ENCODE data around the gene NOL11.
A peak's percentile ranks its signal among the peaks of the same experiment; 100 is the strongest.

Gene NOL11

DNA sequence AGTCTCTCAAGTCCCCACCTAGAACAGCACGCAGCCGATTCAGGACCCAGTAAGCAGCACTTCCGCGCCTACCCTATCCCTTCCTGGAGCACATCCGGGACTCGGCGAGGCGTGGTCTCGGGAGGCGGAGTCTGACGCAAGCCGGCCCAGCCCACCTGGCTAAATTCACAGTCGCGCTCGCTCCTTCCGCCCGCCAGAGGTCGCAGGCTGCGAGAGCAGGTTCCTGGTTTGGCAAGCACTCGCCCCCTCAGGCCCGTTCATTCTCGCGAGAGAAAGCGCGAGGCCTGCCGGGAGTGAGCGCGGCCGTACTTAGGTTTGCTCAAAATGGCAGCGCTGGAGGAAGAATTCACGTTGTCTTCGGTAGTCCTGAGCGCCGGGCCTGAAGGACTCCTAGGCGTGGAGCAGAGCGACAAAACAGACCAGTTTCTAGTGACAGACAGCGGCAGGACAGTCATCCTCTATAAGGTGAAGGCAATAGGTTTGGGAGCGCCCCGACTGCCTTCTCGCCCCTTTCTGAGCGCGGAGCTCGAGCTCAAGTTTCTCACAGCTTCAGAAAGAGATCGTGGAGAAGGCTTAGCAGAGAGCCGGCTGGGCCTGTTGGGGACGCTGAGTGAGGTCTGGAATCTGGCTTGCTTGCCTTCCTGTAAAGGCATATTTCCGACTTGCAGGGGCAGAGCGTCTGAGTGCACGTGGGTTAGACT, at the start of gene NOL11:
Gene NOL11 (plus strand): TSS at position 313 of the 701 bp plus-strand sequence. CDS start 12 bp downstream, at position 325.
- TF ChIP-seq, protein P1, sequence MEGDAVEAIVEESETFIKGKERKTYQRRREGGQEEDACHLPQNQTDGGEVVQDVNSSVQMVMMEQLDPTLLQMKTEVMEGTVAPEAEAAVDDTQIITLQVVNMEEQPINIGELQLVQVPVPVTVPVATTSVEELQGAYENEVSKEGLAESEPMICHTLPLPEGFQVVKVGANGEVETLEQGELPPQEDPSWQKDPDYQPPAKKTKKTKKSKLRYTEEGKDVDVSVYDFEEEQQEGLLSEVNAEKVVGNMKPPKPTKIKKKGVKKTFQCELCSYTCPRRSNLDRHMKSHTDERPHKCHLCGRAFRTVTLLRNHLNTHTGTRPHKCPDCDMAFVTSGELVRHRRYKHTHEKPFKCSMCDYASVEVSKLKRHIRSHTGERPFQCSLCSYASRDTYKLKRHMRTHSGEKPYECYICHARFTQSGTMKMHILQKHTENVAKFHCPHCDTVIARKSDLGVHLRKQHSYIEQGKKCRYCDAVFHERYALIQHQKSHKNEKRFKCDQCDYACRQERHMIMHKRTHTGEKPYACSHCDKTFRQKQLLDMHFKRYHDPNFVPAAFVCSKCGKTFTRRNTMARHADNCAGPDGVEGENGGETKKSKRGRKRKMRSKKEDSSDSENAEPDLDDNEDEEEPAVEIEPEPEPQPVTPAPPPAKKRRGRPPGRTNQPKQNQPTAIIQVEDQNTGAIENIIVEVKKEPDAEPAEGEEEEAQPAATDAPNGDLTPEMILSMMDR (IDR thresholded peaks at IDR 0.05; ENCODE audit: insufficient read depth, low read depth, low read length, missing control alignments), result peak; percentile 91
- peak; percentile 100 for DNase-seq (ENCODE audit: low read depth)

GRCh38 chr17:67671493-67671892, 46.2 kb upstream of the NOL11 start:
- TF ChIP-seq, protein P1 (IDR thresholded peaks at IDR 0.05; ENCODE audit: insufficient read depth, low read depth, low read length, missing control alignments), result no peak
- DNase-seq (ENCODE audit: low read depth), result no peak
- no peak overlapping the region for H3K4me3 ChIP-seq (ENCODE audit: low read depth, low read length)

More for the DNA sequence above, at the start of gene NOL11:
- peak within 1 kb of the TSS; percentile 90 for H3K4me3 ChIP-seq (ENCODE audit: low read depth, low read length)

DNA sequence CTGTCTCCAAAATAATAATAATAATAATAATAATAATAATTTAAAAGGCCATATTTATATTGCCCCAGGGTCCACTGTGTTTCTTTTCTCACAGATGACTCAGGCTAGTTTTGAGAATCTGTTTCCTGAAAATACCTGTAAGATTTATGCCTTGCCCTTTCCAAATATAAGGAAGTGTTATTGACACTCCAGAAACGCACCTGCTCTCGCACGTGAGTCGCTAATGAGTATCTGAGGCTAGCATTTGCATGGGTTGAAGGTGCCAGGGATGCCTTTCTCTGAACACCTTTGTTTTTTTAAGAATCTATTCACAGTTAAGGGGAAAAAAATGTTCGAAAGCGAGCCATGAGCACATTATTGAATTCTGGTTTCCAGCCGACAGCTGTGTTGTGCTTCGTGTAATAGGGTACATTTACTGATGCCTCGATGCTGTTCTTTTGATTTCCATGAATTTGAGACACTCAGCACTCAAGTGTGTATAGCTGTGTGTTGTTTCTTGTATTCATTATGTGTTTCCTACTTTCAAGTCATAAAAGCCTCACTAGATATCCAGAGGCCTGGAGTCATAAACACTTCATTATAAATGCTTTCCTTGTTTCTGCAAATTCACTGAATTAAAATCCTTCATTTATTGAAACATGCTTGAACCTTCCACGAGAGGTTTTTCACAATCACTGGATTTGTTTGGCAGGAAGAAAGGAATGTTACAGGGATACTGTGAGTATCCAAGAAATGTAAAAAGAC, 45.0 kb upstream of the NOL11 start:
- no peak for DNase-seq (ENCODE audit: low read depth)
- no peak overlapping the region for H3K4me3 ChIP-seq (ENCODE audit: low read depth, low read length)
- TF ChIP-seq, protein P1 (IDR thresholded peaks at IDR 0.05; ENCODE audit: insufficient read depth, low read depth, low read length, missing control alignments), result no peak

DNA sequence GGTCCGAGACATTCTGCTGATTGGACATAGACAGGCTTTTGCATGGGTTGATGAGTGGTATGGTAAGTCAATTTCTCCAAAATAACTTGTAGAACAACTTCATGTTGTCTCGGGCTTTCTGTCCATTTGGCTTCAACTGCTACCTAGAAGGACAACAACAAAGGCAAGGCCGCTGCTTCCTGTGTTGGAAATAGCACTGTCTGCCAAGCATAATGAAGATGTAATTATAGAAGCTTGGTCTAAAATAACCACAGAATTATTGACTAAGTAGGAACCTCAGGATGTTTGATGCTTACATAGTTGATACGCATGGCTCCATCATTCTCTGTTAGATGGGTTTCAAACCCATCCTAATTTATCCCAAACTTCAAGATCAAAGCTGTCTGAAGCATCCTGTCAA, 42.3 kb upstream of the NOL11 start:
- no peak overlapping the region for H3K4me3 ChIP-seq (ENCODE audit: low read depth, low read length)
- no peak for DNase-seq (ENCODE audit: low read depth)
- TF ChIP-seq, protein P1 (IDR thresholded peaks at IDR 0.05; ENCODE audit: insufficient read depth, low read depth, low read length, missing control alignments), result no peak

GRCh38 chr17:67676305-67676704, 41.4 kb upstream of the NOL11 start:
- no peak overlapping the region for H3K4me3 ChIP-seq (ENCODE audit: low read depth, low read length)
- TF ChIP-seq, protein P1 (IDR thresholded peaks at IDR 0.05; ENCODE audit: insufficient read depth, low read depth, low read length, missing control alignments), result no peak
- DNase-seq (ENCODE audit: low read depth), result peak; percentile 36

- TF ChIP-seq, protein P1 (IDR thresholded peaks at IDR 0.05; ENCODE audit: insufficient read depth, low read depth, low read length, missing control alignments), result no peak
- DNase-seq (ENCODE audit: low read depth), result no peak
- H3K4me3 ChIP-seq (ENCODE audit: low read depth, low read length), result no peak overlapping the region
Observed at GRCh38 chr17:67678414-67678813, 39.3 kb upstream of the NOL11 start.

Measured in GM12865 (cell line).